ENCODE data around the gene GART. TPM values are rescaled to one million over a fixed set of nuclear protein-coding genes. Genes with fewer than 3 reads are reported as not detected.
A peak's percentile ranks its signal among the peaks of the same experiment; 100 is the strongest.

GART gene
- total and polyA plus RNA-seq, 10 of the 15 experiments (the other 5 are each of a cell fraction or from before 2014, with no cell fraction given): 44.7 to 178 (median 106) TPM

DNA sequence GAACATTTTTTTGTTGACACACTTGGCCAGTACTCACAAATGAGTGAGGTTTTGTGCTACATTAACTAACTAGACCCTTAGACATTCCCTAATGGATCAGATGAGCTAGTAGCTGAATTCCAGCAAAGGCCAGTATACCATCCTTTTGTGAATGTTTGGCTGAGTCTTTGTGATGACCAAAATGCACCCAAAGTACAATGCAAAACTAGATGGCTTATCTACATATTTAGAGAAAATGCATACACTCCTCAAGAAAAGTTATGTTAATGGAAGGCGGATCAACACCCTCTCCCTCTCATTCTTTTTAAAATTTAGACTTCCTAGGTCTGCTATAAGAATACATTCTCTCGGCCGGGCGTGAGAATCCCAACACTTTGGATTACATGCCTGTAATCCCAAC lies 30.3 kb downstream of the GART start (continued):
- TF ChIP-seq, protein P1, sequence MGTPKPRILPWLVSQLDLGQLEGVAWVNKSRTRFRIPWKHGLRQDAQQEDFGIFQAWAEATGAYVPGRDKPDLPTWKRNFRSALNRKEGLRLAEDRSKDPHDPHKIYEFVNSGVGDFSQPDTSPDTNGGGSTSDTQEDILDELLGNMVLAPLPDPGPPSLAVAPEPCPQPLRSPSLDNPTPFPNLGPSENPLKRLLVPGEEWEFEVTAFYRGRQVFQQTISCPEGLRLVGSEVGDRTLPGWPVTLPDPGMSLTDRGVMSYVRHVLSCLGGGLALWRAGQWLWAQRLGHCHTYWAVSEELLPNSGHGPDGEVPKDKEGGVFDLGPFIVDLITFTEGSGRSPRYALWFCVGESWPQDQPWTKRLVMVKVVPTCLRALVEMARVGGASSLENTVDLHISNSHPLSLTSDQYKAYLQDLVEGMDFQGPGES (IDR thresholded peaks at IDR 0.05): no peak
- TF ChIP-seq KAT2A (conservative IDR thresholded peaks at IDR 0.05; ENCODE audit: control insufficient read depth, low read depth, low read length) (no peak), POLR2A (IDR thresholded peaks at IDR 0.05; ENCODE audit: low read depth, low read length) (no peak), ESRRA (IDR thresholded peaks at IDR 0.05; ENCODE audit: low read length) (no peak)
- TF ChIP-seq, protein P2, sequence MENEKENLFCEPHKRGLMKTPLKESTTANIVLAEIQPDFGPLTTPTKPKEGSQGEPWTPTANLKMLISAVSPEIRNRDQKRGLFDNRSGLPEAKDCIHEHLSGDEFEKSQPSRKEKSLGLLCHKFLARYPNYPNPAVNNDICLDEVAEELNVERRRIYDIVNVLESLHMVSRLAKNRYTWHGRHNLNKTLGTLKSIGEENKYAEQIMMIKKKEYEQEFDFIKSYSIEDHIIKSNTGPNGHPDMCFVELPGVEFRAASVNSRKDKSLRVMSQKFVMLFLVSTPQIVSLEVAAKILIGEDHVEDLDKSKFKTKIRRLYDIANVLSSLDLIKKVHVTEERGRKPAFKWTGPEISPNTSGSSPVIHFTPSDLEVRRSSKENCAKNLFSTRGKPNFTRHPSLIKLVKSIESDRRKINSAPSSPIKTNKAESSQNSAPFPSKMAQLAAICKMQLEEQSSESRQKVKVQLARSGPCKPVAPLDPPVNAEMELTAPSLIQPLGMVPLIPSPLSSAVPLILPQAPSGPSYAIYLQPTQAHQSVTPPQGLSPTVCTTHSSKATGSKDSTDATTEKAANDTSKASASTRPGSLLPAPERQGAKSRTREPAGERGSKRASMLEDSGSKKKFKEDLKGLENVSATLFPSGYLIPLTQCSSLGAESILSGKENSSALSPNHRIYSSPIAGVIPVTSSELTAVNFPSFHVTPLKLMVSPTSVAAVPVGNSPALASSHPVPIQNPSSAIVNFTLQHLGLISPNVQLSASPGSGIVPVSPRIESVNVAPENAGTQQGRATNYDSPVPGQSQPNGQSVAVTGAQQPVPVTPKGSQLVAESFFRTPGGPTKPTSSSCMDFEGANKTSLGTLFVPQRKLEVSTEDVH (IDR thresholded peaks at IDR 0.05; ENCODE audit: low read depth, partially characterized antibody): no peak
- TF ChIP-seq, protein P3, sequence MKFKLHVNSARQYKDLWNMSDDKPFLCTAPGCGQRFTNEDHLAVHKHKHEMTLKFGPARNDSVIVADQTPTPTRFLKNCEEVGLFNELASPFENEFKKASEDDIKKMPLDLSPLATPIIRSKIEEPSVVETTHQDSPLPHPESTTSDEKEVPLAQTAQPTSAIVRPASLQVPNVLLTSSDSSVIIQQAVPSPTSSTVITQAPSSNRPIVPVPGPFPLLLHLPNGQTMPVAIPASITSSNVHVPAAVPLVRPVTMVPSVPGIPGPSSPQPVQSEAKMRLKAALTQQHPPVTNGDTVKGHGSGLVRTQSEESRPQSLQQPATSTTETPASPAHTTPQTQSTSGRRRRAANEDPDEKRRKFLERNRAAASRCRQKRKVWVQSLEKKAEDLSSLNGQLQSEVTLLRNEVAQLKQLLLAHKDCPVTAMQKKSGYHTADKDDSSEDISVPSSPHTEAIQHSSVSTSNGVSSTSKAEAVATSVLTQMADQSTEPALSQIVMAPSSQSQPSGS (IDR thresholded peaks at IDR 0.05; ENCODE audit: low read length): no peak

DNA sequence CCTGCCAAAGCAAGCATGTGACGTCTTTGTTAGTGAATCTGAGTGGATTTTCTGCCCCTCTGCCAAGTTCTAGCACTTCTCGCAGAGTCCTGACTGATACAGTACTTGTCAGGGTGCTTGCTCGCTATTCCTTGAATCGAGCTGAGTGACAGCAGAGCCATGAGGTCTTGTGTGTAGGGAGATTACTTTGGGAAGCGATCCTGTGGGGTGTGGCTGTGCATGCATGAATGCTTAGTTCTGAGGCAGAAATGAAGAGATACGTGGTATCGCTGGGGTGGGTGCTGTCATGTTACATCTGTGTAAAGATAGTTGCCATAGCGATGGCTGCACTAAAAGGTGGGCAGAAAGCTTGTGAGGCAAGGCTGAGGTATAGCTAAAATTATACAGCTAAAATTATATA lies 31.1 kb downstream of the GART start:
- FAIRE-seq (no peak), ATAC-seq (no peak), DNase-seq (ENCODE audit: low read depth, low spot score) (no peak)
- in situ Hi-C loops (cut with MboI) (no loop called here), intact Hi-C loops (cut with micrococcal nuclease; ENCODE audit: unreplicated experiment) (no loop called here)
- RAD21 ChIA-PET (ENCODE audit: unreplicated experiment): no interaction called here
- no peaks in the 10 kb centered on the region for H3K4me1 ChIP-seq (ENCODE audit: control insufficient read depth, insufficient read depth, low read length)
- 91% methylated on average over 8 of the region's 8 CpGs for WGBS (ENCODE audit: insufficient coverage, insufficient replicate concordance, low lambda C conversion rate, missing lambda C conversion rate)
- BruUV-seq (replicated peaks): TSS peak; percentile 25
- H3K4me3 ChIP-seq: no peak overlapping the region
- no peaks in the 10 kb centered on the region for H4K20me1 ChIP-seq (ENCODE audit: control insufficient read depth, insufficient read depth)
- no peaks in the 10 kb centered on the region; the same call in 2 of the 3 replicates for H3K9me3 ChIP-seq (replicated peaks; ENCODE audit: control insufficient read depth, insufficient read depth, low read length)
- no peak overlapping the region for H3K9ac ChIP-seq (ENCODE audit: control insufficient read depth, insufficient read depth, low read length)
- CTCF ChIA-PET: no interaction called here
- peaks cover 1 to 20% of the 10 kb centered on the region in 2 experiments for H3K36me3 ChIP-seq (ENCODE audit: control insufficient read depth in 2 of 2, insufficient read depth in 2 of 2, low read length in 1 of 2)
- SMC1A ChIA-PET (ENCODE audit: uncharacterized antibody, unreplicated experiment): interaction anchor here (1.4 kb wide), 1 partner anchor 14 kb away, joined by 3 read pairs; no protein-coding TSS in a partner anchor
- no peak overlapping the region for H3K27ac ChIP-seq (ENCODE audit: control insufficient read depth, insufficient read depth)
- no peaks in the 10 kb centered on the region for H3K27me3 ChIP-seq (replicated peaks in 1 of 2; ENCODE audit: control insufficient read depth in 2 of 2, insufficient read depth in 2 of 2, low read length in 1 of 2)
- H2AFZ ChIP-seq (ENCODE audit: control insufficient read depth, low read depth, low read length): no peak overlapping the region
- H3K4me2 ChIP-seq (ENCODE audit: control insufficient read depth, insufficient read depth): no peak overlapping the region
- no peaks in the 10 kb centered on the region for H3K79me2 ChIP-seq (ENCODE audit: control insufficient read depth, insufficient read depth, low read length)
- POLR2A ChIA-PET: no interaction called here
- TF ChIP-seq ATF7 (IDR thresholded peaks at IDR 0.05; ENCODE audit: low read depth): no peak
- TF ChIP-seq, protein P4, sequence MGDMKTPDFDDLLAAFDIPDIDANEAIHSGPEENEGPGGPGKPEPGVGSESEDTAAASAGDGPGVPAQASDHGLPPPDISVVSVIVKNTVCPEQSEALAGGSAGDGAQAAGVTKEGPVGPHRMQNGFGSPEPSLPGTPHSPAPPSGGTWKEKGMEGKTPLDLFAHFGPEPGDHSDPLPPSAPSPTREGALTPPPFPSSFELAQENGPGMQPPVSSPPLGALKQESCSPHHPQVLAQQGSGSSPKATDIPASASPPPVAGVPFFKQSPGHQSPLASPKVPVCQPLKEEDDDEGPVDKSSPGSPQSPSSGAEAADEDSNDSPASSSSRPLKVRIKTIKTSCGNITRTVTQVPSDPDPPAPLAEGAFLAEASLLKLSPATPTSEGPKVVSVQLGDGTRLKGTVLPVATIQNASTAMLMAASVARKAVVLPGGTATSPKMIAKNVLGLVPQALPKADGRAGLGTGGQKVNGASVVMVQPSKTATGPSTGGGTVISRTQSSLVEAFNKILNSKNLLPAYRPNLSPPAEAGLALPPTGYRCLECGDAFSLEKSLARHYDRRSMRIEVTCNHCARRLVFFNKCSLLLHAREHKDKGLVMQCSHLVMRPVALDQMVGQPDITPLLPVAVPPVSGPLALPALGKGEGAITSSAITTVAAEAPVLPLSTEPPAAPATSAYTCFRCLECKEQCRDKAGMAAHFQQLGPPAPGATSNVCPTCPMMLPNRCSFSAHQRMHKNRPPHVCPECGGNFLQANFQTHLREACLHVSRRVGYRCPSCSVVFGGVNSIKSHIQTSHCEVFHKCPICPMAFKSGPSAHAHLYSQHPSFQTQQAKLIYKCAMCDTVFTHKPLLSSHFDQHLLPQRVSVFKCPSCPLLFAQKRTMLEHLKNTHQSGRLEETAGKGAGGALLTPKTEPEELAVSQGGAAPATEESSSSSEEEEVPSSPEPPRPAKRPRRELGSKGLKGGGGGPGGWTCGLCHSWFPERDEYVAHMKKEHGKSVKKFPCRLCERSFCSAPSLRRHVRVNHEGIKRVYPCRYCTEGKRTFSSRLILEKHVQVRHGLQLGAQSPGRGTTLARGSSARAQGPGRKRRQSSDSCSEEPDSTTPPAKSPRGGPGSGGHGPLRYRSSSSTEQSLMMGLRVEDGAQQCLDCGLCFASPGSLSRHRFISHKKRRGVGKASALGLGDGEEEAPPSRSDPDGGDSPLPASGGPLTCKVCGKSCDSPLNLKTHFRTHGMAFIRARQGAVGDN (IDR thresholded peaks at IDR 0.05): no peak
- TF ChIP-seq, protein P5, sequence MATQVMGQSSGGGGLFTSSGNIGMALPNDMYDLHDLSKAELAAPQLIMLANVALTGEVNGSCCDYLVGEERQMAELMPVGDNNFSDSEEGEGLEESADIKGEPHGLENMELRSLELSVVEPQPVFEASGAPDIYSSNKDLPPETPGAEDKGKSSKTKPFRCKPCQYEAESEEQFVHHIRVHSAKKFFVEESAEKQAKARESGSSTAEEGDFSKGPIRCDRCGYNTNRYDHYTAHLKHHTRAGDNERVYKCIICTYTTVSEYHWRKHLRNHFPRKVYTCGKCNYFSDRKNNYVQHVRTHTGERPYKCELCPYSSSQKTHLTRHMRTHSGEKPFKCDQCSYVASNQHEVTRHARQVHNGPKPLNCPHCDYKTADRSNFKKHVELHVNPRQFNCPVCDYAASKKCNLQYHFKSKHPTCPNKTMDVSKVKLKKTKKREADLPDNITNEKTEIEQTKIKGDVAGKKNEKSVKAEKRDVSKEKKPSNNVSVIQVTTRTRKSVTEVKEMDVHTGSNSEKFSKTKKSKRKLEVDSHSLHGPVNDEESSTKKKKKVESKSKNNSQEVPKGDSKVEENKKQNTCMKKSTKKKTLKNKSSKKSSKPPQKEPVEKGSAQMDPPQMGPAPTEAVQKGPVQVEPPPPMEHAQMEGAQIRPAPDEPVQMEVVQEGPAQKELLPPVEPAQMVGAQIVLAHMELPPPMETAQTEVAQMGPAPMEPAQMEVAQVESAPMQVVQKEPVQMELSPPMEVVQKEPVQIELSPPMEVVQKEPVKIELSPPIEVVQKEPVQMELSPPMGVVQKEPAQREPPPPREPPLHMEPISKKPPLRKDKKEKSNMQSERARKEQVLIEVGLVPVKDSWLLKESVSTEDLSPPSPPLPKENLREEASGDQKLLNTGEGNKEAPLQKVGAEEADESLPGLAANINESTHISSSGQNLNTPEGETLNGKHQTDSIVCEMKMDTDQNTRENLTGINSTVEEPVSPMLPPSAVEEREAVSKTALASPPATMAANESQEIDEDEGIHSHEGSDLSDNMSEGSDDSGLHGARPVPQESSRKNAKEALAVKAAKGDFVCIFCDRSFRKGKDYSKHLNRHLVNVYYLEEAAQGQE (IDR thresholded peaks at IDR 0.05; ENCODE audit: low read depth, low read length): no peak

Data from GM12878 (cell line).